Effector memory CD8-positive, alpha-beta T cell (primary cell): ENCODE measurements around the gene RECK.
A peak's percentile ranks its signal among the peaks of the same experiment; 100 is the strongest.

Source experiments
- ATAC-seq: fragments of 150-1000 bp; cut with Tn5 transposase; replicated peaks from 2 replicates; pipeline ENCODE4 v1.10.0; 2021; ENCODE audit warnings: mild to moderate bottlenecking, moderate library complexity
- DNase-seq, 3 experiments: peaks; one replicate each; pipeline ENCODE4 v3.0.0; 2021
- H3K27ac Mint-ChIP-seq, 2 donors: one replicate each; pipeline ENCODE4 v1.8.0; 2022; ENCODE audit warnings: mild to moderate bottlenecking in 2 of 2, mixed read lengths in 2 of 2, moderate library complexity in 2 of 2
- H3K27me3 Mint-ChIP-seq, 2 donors: one replicate each; pipeline ENCODE4 v1.8.0; 2022; ENCODE audit warnings: mixed read lengths in 2 of 2
- H3K36me3 Mint-ChIP-seq: one replicate; pipeline ENCODE4 v1.8.0; 2022; ENCODE audit warnings: mild to moderate bottlenecking, moderate library complexity, mixed read lengths; ENCODE audit not compliant: insufficient read depth
- H3K4me1 Mint-ChIP-seq, 2 donors: one replicate each; pipeline ENCODE4 v1.8.0; 2022; ENCODE audit warnings: low read depth in 2 of 2, mixed read lengths in 2 of 2
- H3K4me3 Mint-ChIP-seq, 2 donors: one replicate each; pipeline ENCODE4 v1.8.0; 2022; ENCODE audit warnings: mild to moderate bottlenecking in 2 of 2, mixed read lengths in 2 of 2, moderate library complexity in 2 of 2
- H3K9me3 Mint-ChIP-seq, 2 donors: one replicate each; pipeline ENCODE4 v1.8.0; 2022; ENCODE audit warnings: mixed read lengths in 2 of 2

RECK gene

DNA sequence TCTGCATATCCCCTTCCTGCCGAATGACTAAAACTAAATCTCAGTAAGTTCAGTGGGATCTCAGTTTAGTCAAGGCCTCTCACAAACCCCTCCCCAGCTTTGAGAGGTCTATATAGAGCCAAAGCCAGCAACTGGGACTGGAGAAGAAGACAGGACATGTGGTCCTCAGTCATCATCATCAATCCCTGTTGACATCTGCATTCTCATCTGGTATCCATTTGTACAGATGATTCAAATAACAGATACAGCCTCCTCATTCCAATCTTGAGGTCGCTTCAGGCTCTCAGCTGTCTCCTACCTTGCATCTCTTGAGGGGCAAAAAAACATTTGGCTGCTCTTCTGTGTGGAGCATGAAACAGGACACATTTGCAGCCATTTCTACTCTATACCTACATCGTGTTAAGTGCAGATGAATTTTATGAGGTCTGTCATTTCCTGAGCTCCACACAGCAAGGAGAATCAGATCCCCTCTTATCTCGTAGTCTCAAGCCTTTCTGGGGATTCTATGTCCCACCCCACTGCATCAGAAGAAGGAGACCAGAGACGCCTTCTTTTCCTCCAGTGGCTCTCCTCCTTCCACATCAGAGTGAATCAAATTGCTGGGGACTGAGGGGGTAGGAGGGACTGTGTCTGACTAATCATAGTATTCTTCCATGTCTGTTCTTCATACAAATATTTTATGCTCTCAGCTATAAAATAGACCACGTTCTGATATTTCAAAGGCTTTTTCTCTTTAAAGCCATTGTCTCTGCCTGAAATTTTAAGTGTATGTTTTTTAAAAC lies 4.7 kb upstream of the RECK start:
- H3K4me1 Mint-ChIP-seq = peaks cover 0 to 1% of the 10 kb centered on the region in 2 donors
- DNase-seq = no peak
- H3K27me3 Mint-ChIP-seq = peaks cover 24 to 28% of the 10 kb centered on the region in 2 donors
- H3K36me3 Mint-ChIP-seq = no peaks in the 10 kb centered on the region
- no peak overlapping the region for H3K4me3 Mint-ChIP-seq
- H3K9me3 Mint-ChIP-seq = no peaks in the 10 kb centered on the region
- no peak overlapping the region for H3K27ac Mint-ChIP-seq
- no peak for ATAC-seq

GRCh38 chr9:36033788-36034187 lies 2.9 kb upstream of the RECK start:
- DNase-seq (no peak), ATAC-seq (no peak)
- Mint-ChIP-seq H3K27ac (no peak overlapping the region), H3K4me1 (peaks cover 8 to 10% of the 10 kb centered on the region in 2 donors), H3K9me3 (no peaks in the 10 kb centered on the region), H3K4me3 (no peak overlapping the region), H3K36me3 (peaks cover 4% of the 10 kb centered on the region), H3K27me3 (peaks cover 24 to 26% of the 10 kb centered on the region in 2 donors)

- Mint-ChIP-seq H3K36me3 (peaks cover 4% of the 10 kb centered on the region), H3K4me3 (no peak overlapping the region), H3K9me3 (no peaks in the 10 kb centered on the region), H3K27ac (no peak overlapping the region), H3K4me1 (peaks cover 8 to 10% of the 10 kb centered on the region in 2 donors), H3K27me3 (peaks cover 24 to 26% of the 10 kb centered on the region in 2 donors)
- ATAC-seq = no peak
- DNase-seq = no peak
Observed at GRCh38 chr9:36034234-36034633, 2.5 kb upstream of the RECK start.

- no peak overlapping the region for H3K27ac Mint-ChIP-seq
- DNase-seq (no peak), ATAC-seq (no peak)
- H3K27me3 Mint-ChIP-seq = peaks cover 23 to 24% of the 10 kb centered on the region in 2 donors
- H3K9me3 Mint-ChIP-seq = no peaks in the 10 kb centered on the region
- H3K4me3 Mint-ChIP-seq = no peak overlapping the region
- H3K36me3 Mint-ChIP-seq = peaks cover 4% of the 10 kb centered on the region
- H3K4me1 Mint-ChIP-seq = peaks cover 9 to 10% of the 10 kb centered on the region in 2 donors
Observed at GRCh38 chr9:36035006-36035405, 1.7 kb upstream of the RECK start.

DNA sequence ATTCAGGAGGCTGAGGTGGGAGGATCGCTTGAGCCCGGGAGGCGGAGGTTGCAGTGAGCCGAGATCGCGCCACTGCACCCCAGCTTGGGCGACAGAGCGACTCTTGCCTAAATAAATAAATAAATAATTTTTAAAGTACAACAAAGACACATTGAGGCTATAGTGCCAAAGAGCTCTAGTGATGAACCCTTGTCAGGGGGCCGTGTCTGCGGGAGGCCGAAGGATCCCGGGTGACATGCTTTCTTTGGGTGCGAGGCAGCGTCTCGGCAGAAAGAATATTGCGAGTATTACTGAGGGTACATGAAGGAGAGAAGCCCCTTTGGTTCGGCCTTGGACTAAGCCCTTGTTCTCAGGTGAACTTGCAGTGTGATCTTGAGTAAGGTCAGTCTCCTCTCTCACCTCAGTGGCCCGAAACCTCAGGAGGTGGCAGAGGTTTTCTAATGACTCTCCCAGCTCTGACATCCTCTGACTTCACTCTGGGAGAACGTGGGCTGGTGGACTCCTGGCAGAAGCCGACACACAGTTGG lies 397 bp upstream of the RECK start:
- Mint-ChIP-seq H3K27me3 (peaks cover 14 to 24% of the 10 kb centered on the region in 2 donors), H3K36me3 (peaks cover 4% of the 10 kb centered on the region), H3K4me1 (peaks cover 14 to 22% of the 10 kb centered on the region in 2 donors), H3K9me3 (no peaks in the 10 kb centered on the region), H3K4me3 (peak overlapping the region; percentile 82 to 86), H3K27ac (peak overlapping the region in 1 of 2 donors; percentile 73)
- no peak for ATAC-seq
- DNase-seq = no peak

- peaks cover 2 to 11% of the 10 kb centered on the region in 2 donors for H3K27me3 Mint-ChIP-seq
- H3K4me1 Mint-ChIP-seq = peaks cover 20 to 35% of the 10 kb centered on the region in 2 donors
- no peaks in the 10 kb centered on the region for H3K9me3 Mint-ChIP-seq
- H3K4me3 Mint-ChIP-seq = peak overlapping the region; percentile 82 to 86
- peaks cover 4% of the 10 kb centered on the region for H3K36me3 Mint-ChIP-seq
- DNase-seq = peak in 1 of 3 experiments; percentile 2
- ATAC-seq = no peak
- peak overlapping the region; percentile 50 to 66 for H3K27ac Mint-ChIP-seq
Observed at GRCh38 chr9:36037549-36038122, 923 bp downstream of the RECK start.

- Mint-ChIP-seq H3K4me3 (no peak overlapping the region), H3K27me3 (no peaks in the 10 kb centered on the region), H3K4me1 (peaks cover 20 to 43% of the 10 kb centered on the region in 2 donors), H3K27ac (no peak overlapping the region), H3K9me3 (no peaks in the 10 kb centered on the region), H3K36me3 (peaks cover 4% of the 10 kb centered on the region)
- ATAC-seq (no peak), DNase-seq (no peak)
Observed at GRCh38 chr9:36039121-36039520, 2.4 kb downstream of the RECK start.

- Mint-ChIP-seq H3K9me3 (no peaks in the 10 kb centered on the region), H3K27me3 (no peaks in the 10 kb centered on the region), H3K4me1 (peaks cover 24 to 49% of the 10 kb centered on the region in 2 donors), H3K36me3 (peaks cover 4% of the 10 kb centered on the region), H3K27ac (peak overlapping the region in 1 of 2 donors; percentile 11), H3K4me3 (no peak overlapping the region)
- ATAC-seq (no peak), DNase-seq (no peak)
Observed at GRCh38 chr9:36039696-36040095, 3.0 kb downstream of the RECK start.

DNA sequence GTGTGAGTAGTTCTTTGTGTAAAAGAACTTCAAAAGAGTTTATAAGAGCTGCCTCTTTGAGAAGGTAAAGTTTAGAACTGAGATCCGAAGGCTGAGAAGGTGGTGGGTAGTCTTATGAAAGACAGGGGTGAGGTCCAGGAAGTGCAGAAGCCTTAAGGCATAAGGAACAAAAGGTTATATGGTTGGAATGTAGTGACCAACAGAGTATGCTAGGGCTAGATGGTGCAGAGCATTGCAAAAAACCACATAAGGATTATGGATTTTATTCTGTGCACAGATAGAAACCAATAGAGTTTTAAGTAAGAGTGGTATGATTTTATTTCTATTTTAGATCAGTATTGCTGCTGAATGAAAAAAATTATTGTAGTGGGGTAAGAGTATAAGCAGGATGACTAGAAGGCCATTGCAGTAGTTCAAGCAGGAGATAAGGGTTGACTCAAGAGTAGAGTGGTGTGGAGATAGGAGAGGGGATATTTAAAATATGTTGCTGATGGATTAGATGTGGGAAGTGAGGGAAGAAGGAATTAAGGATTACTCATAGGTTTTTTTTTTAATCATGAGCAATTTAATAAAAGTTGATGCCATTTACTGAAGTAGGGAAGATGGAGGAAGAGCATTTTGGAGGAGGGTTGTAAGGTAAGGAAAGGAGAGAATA lies 3.7 kb downstream of the RECK start:
- peaks cover 26 to 51% of the 10 kb centered on the region in 2 donors for H3K4me1 Mint-ChIP-seq
- no peak overlapping the region for H3K4me3 Mint-ChIP-seq
- no peaks in the 10 kb centered on the region for H3K27me3 Mint-ChIP-seq
- DNase-seq (no peak), ATAC-seq (no peak)
- H3K9me3 Mint-ChIP-seq = no peaks in the 10 kb centered on the region
- peaks cover 4% of the 10 kb centered on the region for H3K36me3 Mint-ChIP-seq
- peak overlapping the region in 1 of 2 donors; percentile 11 for H3K27ac Mint-ChIP-seq

GRCh38 chr9:36041506-36041905 lies 4.8 kb downstream of the RECK start:
- Mint-ChIP-seq H3K27ac (peak overlapping the region in 1 of 2 donors; percentile 84), H3K27me3 (no peaks in the 10 kb centered on the region), H3K36me3 (peaks cover 4% of the 10 kb centered on the region), H3K4me3 (no peak overlapping the region), H3K4me1 (peaks cover 26 to 51% of the 10 kb centered on the region in 2 donors), H3K9me3 (no peaks in the 10 kb centered on the region)
- ATAC-seq (no peak), DNase-seq (no peak)

GRCh38 chr9:36045610-36046009 lies 8.9 kb downstream of the RECK start:
- Mint-ChIP-seq H3K36me3 (no peaks in the 10 kb centered on the region), H3K4me1 (peaks cover 15 to 40% of the 10 kb centered on the region in 2 donors), H3K9me3 (no peaks in the 10 kb centered on the region), H3K27ac (no peak overlapping the region), H3K27me3 (no peaks in the 10 kb centered on the region), H3K4me3 (no peak overlapping the region)
- DNase-seq (no peak), ATAC-seq (no peak)

- Mint-ChIP-seq H3K4me3 (no peak overlapping the region), H3K27me3 (no peaks in the 10 kb centered on the region), H3K27ac (no peak overlapping the region), H3K36me3 (no peaks in the 10 kb centered on the region), H3K9me3 (no peaks in the 10 kb centered on the region), H3K4me1 (peaks cover 8 to 27% of the 10 kb centered on the region in 2 donors)
- ATAC-seq (no peak), DNase-seq (no peak)
Observed at GRCh38 chr9:36046923-36047322, 10.2 kb downstream of the RECK start.

DNA sequence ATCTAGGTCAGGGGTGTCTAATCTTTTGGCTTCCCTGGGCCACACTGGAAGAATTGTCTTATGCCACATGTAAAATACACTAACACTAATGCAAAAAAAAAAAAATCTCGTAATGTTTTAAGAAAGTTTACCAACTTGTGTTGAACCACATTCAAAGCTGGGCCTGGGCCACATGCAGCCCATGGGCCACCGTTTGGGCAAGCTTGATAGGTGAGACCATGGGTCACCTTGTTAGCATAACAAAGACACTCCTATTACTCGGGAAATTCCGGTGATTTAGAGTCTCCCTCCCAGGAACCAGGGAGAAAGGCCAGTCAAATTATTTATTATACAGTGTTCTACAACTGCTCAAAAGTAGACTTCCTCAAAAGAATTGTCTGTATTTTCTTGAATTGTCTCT lies 12.7 kb downstream of the RECK start:
- no peaks in the 10 kb centered on the region for H3K36me3 Mint-ChIP-seq
- no peak overlapping the region for H3K4me3 Mint-ChIP-seq
- peaks cover 5 to 9% of the 10 kb centered on the region in 2 donors for H3K4me1 Mint-ChIP-seq
- no peak for ATAC-seq
- no peak for DNase-seq
- no peaks in the 10 kb centered on the region for H3K27me3 Mint-ChIP-seq
- no peak overlapping the region for H3K27ac Mint-ChIP-seq
- no peaks in the 10 kb centered on the region for H3K9me3 Mint-ChIP-seq
